ENCODE measurements around the gene RRAS.

GRCh38 chr19:49605605-49606004 lies 34.3 kb downstream of the RRAS start:
- TF ChIP-seq, protein P1, sequence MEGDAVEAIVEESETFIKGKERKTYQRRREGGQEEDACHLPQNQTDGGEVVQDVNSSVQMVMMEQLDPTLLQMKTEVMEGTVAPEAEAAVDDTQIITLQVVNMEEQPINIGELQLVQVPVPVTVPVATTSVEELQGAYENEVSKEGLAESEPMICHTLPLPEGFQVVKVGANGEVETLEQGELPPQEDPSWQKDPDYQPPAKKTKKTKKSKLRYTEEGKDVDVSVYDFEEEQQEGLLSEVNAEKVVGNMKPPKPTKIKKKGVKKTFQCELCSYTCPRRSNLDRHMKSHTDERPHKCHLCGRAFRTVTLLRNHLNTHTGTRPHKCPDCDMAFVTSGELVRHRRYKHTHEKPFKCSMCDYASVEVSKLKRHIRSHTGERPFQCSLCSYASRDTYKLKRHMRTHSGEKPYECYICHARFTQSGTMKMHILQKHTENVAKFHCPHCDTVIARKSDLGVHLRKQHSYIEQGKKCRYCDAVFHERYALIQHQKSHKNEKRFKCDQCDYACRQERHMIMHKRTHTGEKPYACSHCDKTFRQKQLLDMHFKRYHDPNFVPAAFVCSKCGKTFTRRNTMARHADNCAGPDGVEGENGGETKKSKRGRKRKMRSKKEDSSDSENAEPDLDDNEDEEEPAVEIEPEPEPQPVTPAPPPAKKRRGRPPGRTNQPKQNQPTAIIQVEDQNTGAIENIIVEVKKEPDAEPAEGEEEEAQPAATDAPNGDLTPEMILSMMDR (IDR thresholded peaks at IDR 0.05): no peak
- TF ChIP-seq POLR2AphosphoS5 (IDR thresholded peaks at IDR 0.05) (no peak), POLR2A (IDR thresholded peaks at IDR 0.05) (no peak), EP300 (IDR thresholded peaks at IDR 0.05; ENCODE audit: low read depth) (no peak)
